Activated naive CD4-positive, alpha-beta T cell treated with anti-CD3 and anti-CD28 coated beads, Interleukin-2, amount 10 ng/mL, durations not matched to agents 7 days and 5 days (primary cell): Measurements from ENCODE around the gene SLC29A3.
"Not testable (repeated sequence)": the region's sequence is repeated elsewhere in the genome, so short reads cannot be mapped to it uniquely, and the experiment has no call there.

ENCODE experiments used
- CTCF ChIA-PET: fragments of 350-600 bp; sonication (Branson Sonifier 250); formaldehyde crosslinking; loops from one replicate; lab custom pipeline; 2021; ENCODE audit warnings: antibody characterized with exemption; lab: Charles Lee
- DNase-seq: peaks from one replicate; pipeline ENCODE4 v3.0.0-alpha.2; 2020
- H3K27ac Mint-ChIP-seq: one replicate; pipeline ENCODE4 v1.8.0; 2021; ENCODE audit warnings: mild to moderate bottlenecking, moderate library complexity, mixed read lengths
- H3K27me3 Mint-ChIP-seq: one replicate; pipeline ENCODE4 v1.8.0; 2021; ENCODE audit warnings: mild to moderate bottlenecking, mixed read lengths
- H3K36me3 Mint-ChIP-seq: one replicate; pipeline ENCODE4 v1.8.0; 2021; ENCODE audit warnings: mixed read lengths
- H3K4me1 Mint-ChIP-seq: one replicate; pipeline ENCODE4 v1.8.0; 2021; ENCODE audit warnings: mixed read lengths
- H3K4me3 Mint-ChIP-seq: one replicate; pipeline ENCODE4 v1.8.0; 2021; ENCODE audit warnings: mild to moderate bottlenecking, moderate library complexity, mixed read lengths
- H3K9me3 Mint-ChIP-seq: one replicate; pipeline ENCODE4 v1.8.0; 2021; ENCODE audit warnings: mixed read lengths

SLC29A3 gene

DNA sequence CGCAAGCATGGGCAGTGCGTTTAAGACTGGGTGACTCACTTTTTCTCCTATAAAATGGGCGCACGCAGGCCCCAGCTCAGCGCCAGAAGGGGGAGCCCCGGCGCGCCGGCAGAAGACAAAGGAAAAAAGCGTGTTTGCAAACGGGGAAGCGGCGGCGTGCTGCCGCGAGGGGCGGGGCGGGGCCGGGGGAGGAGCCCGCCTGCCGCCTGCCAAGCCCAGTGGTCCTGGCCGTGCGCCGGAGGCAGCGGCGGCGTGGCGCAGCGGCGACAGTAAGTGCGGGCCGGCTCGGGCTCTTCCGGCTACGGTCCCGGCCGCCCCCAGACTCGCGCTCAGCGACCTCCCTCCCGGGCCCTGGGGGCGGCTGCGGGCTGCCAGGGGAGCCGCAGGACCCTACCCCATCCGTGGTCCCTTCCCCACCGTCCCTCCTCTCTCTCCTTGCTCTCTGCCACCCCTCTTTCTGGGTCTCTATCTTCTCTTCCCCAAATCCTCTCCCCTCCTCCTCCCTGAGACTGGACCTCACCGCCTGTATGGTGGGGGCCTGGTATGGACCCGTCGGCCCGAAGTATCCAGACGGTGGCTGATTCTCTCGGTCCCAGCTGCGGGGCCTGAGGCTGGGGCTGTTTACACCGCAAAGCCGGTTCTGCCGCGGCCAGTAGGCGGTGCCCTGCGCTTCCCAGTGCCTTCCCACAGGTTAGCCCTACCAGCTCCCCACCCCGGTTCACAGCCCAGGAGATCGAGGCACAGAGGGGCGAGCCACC, at the start of gene SLC29A3:
SLC29A3 (plus strand) TSS at position 218 of the 758 bp plus-strand sequence; CDS start at position 269, 51 bp downstream.
- Mint-ChIP-seq H3K4me1 (peaks cover 42% of the 10 kb centered on the region), H3K27ac (peak within 1 kb of the TSS; percentile 61), H3K27me3 (peaks cover 16% of the 10 kb centered on the region), H3K9me3 (no peaks in the 10 kb centered on the region), H3K4me3 (peak within 1 kb of the TSS; percentile 94), H3K36me3 (peaks cover 11% of the 10 kb centered on the region)
- peak; percentile 89 for DNase-seq
- CTCF ChIA-PET = interaction anchor here (0.8 to 2.4 kb wide), 17 partner anchors 10 to 520 kb away, joined by 3 to 14 read pairs (median 3); partner anchors contain the start of gene VSIR

DNA sequence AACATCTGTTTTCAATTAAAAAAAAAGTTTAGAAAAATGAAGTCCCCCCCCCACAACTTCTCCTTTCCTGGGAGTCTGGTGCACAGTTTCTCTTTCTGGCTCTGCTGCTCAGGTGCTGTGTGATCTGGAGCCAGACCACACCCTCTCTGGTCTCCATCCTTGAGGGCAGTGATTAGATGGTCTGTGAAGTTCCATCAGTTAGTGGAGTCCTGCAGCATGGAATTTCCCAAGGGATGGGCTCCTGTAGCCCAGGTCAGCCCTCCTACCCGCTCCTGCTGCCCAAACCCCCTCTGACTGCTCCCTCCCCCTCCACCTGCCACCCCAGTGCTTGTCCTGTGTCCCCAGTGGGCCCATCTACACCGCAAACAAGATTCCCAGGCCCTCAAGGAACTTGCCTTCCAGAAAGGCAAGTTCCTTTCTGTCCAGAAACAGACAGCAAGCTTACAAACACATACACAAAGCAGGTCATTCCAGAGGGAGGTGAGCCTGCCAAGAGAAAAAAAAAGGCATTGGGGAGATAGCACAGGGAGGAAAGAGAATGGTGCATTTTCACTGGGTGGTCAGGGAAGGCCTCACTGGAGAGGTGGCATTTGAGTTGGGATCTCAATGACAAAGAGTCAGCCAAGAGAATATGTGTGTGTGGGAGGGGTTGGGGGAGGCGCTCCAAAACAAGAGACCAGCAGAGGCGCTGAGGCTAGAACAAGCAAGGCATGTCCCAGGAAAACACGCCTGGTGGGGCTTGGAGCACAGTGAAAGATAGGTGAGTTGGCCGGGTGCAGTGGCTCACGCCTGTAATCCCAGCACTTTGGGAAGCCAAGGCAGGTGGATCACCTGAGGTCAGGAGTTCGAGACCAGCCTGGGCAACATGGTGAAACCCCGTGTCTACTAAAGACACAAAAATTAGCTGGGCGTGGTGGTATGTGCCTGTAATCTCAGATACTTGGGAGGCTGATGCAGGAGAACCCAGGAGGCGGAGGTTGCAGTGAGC, 49.5 kb upstream of the SLC29A3 start:
- no peaks in the 10 kb centered on the region for H3K9me3 Mint-ChIP-seq

DNA sequence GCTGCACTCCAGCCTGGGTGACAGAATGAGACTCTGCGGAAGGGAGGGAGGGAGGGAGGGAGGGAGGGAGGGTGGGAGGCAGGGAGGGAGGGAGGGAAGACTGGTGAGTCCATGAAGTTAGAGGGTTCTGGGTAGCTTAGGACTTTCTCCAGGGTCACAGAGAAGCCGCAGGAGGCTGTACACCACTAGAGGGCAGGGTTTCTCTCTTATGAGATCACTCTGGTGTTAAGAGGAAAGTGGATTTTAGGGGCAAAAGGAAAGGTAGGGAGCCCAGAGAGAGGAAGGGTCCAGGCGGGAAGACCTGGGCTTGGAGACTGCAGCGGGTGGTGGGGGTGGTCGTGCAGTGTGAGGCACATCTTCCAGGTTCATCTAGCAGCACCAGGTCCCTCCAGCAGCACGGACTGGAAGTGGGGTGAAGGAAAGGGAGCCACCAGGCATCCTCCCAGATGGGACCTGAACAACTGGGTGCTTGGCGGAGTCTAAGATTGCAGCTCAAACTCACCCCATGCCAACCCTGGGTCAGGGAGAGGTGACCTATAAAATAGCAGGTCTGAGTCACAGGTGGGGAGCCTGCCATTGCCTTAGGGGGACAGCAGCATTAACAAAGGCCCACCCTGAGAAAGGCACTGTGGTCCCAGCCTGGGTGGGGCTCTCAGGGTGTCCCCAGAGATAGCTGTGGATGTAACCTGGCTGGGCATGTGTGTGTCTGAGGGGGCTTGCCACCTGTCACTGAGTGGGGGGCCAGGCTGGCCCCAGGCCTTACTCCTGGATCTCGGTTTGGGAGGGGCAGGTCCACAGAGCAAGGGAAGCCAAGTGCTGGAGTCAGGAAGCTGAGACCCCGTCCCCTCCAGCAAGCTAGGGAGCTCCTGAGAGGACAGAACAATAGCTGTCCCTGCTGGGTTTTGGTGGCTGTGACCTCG, 48.5 kb upstream of the SLC29A3 start:
- Mint-ChIP-seq H3K4me3 (no peak overlapping the region), H3K27me3 (peaks cover 8% of the 10 kb centered on the region), H3K36me3 (no peaks in the 10 kb centered on the region), H3K27ac (peak overlapping the region; percentile 5), H3K4me1 (peaks cover 4% of the 10 kb centered on the region), H3K9me3 (no peaks in the 10 kb centered on the region)
- DNase-seq = peak; percentile 59
- CTCF ChIA-PET = interaction anchor here (0.5 to 3.1 kb wide), 12 partner anchors 10 to 633 kb away, joined by 3 to 17 read pairs (median 3); no protein-coding TSS in a partner anchor

More for the DNA sequence above, 49.5 kb upstream of the SLC29A3 start:
- Mint-ChIP-seq H3K27me3 (peaks cover 7% of the 10 kb centered on the region), H3K4me1 (peaks cover 4% of the 10 kb centered on the region), H3K4me3 (no peak overlapping the region), H3K36me3 (no peaks in the 10 kb centered on the region), H3K27ac (no peak overlapping the region)
- CTCF ChIA-PET = interaction anchor here (0.5 to 3.1 kb wide), 8 partner anchors 11 to 344 kb away, joined by 3 to 17 read pairs (median 4); no protein-coding TSS in a partner anchor
- DNase-seq = no peak

DNA sequence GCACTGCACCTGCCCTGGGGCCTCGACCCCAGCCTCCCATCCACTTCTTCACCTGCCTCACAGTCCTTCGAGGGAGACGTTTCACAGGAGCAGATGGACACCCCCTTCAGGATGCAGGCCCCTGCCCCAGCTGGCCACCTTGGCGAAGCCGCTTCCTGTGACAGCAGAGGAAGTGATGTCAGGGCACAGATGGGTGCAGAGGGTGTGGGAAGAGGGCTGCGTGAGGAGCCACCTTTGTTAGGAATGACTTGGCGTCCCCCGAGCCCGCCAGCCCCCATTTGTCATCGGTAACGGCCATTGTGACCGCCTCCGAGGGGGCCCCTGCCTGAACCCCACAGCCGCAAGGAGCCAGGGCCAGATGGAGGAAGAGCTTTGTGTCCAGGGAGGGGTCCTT, 47.4 kb upstream of the SLC29A3 start:
- CTCF ChIA-PET = interaction anchor here (0.9 to 3.1 kb wide), 4 partner anchors 9 to 369 kb away, joined by 3 to 17 read pairs (median 4); no protein-coding TSS in a partner anchor

DNA sequence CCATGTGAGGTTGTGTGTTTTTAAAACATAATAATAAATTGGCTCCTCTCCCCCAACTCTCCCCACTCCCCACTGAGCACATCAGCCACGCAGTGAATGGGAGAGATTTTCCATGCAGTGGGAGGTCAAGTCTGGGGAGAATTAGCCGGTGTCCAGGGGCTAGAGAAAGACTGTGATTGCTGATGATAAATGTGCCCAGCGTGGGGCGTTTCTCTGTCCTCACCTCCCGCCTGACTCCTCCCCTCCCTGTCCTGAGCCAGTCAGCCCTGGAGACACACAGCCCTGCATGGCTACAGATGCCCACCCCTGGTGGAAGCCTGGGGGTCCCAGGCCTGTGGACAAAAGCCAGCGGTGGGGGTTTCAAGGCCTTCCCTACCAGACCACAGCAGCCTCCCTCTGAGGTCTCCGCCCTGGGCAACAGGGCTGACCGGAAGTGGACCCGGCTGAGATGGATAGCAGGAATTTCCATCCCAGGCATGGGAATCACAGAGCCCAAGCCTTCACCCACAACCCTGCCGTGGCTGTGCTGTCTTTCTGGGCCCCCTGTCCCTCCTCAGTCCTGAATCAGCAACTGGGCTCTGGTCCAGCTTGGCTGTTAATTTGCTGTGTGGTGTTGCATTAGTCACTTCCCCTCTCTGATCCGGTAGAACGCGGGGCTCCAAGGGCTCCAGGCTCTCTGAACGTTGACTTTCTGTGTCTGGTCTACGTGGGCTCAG, 46.8 kb upstream of the SLC29A3 start:
- DNase-seq = no peak
- no peak overlapping the region for H3K27ac Mint-ChIP-seq

More for the DNA sequence above, 47.4 kb upstream of the SLC29A3 start:
- no peak overlapping the region for H3K4me3 Mint-ChIP-seq
- DNase-seq = no peak
- H3K9me3 Mint-ChIP-seq = no peaks in the 10 kb centered on the region
- H3K27ac Mint-ChIP-seq = no peak overlapping the region
- peaks cover 8% of the 10 kb centered on the region for H3K27me3 Mint-ChIP-seq
- no peaks in the 10 kb centered on the region for H3K36me3 Mint-ChIP-seq
- peaks cover 4% of the 10 kb centered on the region for H3K4me1 Mint-ChIP-seq

DNA sequence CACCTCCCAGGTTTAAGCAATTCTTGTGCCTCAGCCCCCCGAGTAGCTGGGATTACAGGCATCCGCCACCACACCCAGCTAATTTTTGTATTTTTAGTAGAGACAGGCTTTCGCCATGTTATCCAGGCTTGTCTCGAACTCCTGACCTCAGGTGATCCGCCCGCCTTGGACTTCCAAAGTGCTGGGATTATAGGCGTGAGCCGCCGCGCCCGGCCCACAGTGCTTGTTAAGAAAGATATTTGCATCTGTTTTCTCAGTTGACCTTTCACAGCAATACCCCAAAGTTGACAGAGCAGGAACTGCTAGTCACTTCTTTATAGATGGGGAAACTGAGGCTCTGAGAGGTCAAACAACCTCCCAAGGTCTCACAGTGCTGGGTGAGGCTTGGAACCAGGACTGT, 46.1 kb upstream of the SLC29A3 start:
- H3K27me3 Mint-ChIP-seq, H3K9me3 Mint-ChIP-seq, H3K4me3 Mint-ChIP-seq, H3K36me3 Mint-ChIP-seq, H3K27ac Mint-ChIP-seq, DNase-seq, H3K4me1 Mint-ChIP-seq: not testable (repeated sequence)
- CTCF ChIA-PET = interaction anchor here (0.7 kb wide), 1 partner anchor 284 kb away, joined by 3 read pairs; no protein-coding TSS in a partner anchor

More for the DNA sequence above, 46.8 kb upstream of the SLC29A3 start:
- Mint-ChIP-seq H3K4me1 (peaks cover 4% of the 10 kb centered on the region), H3K27me3 (peaks cover 8% of the 10 kb centered on the region), H3K36me3 (no peaks in the 10 kb centered on the region), H3K9me3 (no peaks in the 10 kb centered on the region), H3K4me3 (no peak overlapping the region)
- CTCF ChIA-PET = interaction anchor here (1.1 to 3.1 kb wide), 2 partner anchors 12 to 347 kb away, joined by 3 to 17 read pairs; no protein-coding TSS in a partner anchor

DNA sequence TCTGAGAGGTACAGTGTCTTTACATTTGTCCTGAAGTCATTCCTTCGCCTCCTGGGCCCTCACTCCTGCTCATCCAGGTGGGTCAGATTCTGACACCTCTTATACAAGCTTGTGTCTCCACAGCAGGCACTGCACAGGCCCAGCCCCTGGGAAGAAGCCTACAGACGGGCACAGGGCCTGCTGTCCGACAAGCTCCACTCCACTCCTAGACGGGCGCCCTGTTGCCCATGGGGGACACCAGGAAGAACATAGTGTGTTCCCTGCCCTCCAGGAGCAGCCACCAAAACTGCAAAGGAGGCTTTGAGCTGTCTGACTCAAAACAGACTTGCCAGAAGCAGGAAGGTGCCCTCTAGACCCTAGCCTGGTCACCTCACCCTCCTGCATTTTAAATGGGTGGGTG, 45.6 kb upstream of the SLC29A3 start:
- Mint-ChIP-seq H3K4me1 (peaks cover 4% of the 10 kb centered on the region), H3K27me3 (peaks cover 8% of the 10 kb centered on the region), H3K9me3 (no peaks in the 10 kb centered on the region), H3K4me3 (no peak overlapping the region), H3K27ac (no peak overlapping the region), H3K36me3 (no peaks in the 10 kb centered on the region)
- CTCF ChIA-PET = interaction anchor here (0.7 kb wide), 1 partner anchor 284 kb away, joined by 3 read pairs; no protein-coding TSS in a partner anchor
- no peak for DNase-seq

DNA sequence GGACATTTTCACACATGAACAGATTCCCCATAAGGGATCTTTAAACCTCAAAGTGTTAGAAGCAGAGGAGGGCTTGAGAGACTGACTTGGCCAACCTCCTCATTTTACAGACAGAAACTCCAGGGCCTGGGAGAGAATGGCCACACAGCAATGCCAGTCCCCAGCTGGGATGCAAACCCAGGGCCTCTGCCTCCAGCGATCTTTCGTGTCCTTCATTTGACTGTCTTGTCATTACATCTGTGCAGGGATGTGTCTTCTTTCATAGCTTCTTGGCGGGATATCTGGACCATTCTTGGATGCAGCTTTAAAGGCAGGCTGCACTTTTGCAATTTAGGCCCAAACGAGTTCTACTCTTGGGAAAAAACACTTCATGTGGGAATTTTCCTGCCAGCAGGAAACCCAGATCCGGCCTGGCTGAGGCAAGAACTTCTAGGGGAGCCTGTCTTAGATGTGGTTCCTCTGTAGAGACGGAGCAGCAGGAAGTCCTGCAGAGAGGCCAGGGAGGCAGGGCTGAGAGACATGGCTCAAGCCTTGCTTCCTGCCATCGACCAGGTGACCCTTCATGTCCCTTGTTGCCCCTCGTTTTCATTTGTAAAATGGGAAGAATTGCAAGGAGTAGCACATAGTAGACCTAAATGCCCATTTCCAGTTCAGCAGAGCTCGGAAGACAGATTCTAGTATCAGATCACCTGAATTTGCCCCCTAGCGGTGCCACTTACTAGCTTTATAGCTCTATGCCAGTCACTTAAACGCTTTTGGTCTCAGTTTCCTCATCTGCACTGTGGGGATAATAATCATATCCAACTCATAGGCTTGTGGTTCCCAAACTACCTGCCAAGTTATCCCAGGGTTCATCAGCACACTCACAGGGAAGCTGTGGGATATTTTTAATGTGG, 43.9 kb upstream of the SLC29A3 start:
- no peaks in the 10 kb centered on the region for H3K36me3 Mint-ChIP-seq
- CTCF ChIA-PET = interaction anchor here (0.8 to 2.2 kb wide), 2 partner anchors 9 to 77 kb away, joined by 3 to 9 read pairs; no protein-coding TSS in a partner anchor
- no peak overlapping the region for H3K4me3 Mint-ChIP-seq
- peaks cover 8% of the 10 kb centered on the region for H3K27me3 Mint-ChIP-seq
- DNase-seq = no peak
- H3K27ac Mint-ChIP-seq = no peak overlapping the region
- H3K4me1 Mint-ChIP-seq = peaks cover 4% of the 10 kb centered on the region
- no peaks in the 10 kb centered on the region for H3K9me3 Mint-ChIP-seq

DNA sequence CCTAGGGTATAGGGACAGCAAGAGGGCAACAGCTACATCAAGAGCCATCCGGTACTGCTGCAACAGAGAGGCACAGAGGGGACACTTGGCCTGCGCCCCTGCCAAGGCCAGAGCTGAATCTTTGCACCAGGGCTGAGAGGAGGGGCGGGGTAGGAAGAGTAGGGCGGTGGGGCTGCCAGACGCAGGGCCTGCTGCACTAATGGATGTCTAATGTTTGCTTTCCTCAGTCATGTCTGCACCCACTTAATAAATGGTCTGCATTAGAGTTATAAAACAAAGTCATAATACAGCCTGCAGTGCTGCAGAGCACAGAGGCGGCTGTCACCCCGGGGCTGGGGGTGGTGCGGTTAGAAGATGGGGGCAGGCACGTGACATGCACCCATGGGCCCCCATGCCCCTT, 42.2 kb upstream of the SLC29A3 start:
- H3K4me1 Mint-ChIP-seq = no peaks in the 10 kb centered on the region
- no peaks in the 10 kb centered on the region for H3K36me3 Mint-ChIP-seq
- CTCF ChIA-PET = no interaction called here
- DNase-seq = no peak
- H3K9me3 Mint-ChIP-seq = no peaks in the 10 kb centered on the region
- peaks cover 4% of the 10 kb centered on the region for H3K27me3 Mint-ChIP-seq
- H3K27ac Mint-ChIP-seq = no peak overlapping the region
- no peak overlapping the region for H3K4me3 Mint-ChIP-seq

DNA sequence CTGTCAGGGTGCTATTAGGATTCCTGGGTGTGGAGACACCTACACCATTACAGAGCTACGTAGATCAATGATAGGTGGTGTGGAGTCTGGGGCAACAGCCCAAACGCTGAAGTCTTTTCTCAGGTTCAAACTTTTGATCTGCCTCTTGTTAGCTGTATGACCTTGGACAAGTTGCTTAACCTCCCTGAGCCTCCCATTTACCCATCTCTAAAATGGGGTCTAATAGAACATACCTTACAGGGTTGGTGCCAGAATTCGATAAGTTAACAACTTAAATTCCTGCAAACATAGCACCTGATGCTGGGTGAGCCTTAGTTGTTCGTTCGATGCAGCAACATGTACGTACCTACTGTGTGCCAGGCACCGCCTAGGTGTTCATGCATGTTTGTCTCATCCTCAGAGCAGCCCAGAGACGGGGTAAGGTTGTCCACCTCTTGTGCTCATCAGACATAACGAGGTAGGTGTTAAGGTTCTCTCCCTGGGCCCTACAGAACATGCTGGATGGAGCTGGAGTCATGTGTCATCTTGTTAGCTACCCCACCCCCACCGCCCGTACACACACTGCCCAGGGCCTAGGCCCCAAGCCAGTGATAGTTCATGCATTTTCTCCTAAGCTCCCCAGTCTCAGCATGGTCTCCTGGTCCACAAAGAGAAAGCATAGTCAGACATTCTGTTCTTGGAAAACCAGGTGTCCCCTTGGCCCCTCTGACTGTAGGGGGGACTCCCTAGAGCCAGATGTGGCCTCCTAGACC, 41.0 kb upstream of the SLC29A3 start:
- H3K4me1 Mint-ChIP-seq = no peaks in the 10 kb centered on the region
- H3K36me3 Mint-ChIP-seq = no peaks in the 10 kb centered on the region
- no peak overlapping the region for H3K27ac Mint-ChIP-seq
- H3K4me3 Mint-ChIP-seq = no peak overlapping the region
- no peaks in the 10 kb centered on the region for H3K9me3 Mint-ChIP-seq
- peaks cover 4% of the 10 kb centered on the region for H3K27me3 Mint-ChIP-seq
- no peak for DNase-seq
- CTCF ChIA-PET = no interaction called here
